Colonic mucosa (tissue), 4 donors: ENCODE data around the gene KRT13. TPM values are rescaled to one million over a fixed set of nuclear protein-coding genes. Genes with fewer than 3 reads are reported as not detected.

Experiments used
- DNase-seq: peaks from one replicate; pipeline ENCODE4 v3.0.0-alpha.2; 2020
- H3K27ac ChIP-seq: fragments of 200-600 bp; one replicate; pipeline ENCODE4 v1.8.0; 2021
- H3K27me3 ChIP-seq: fragments of 200-600 bp; one replicate; pipeline ENCODE4 v1.8.0; 2021
- H3K36me3 ChIP-seq: fragments of 200-600 bp; one replicate; pipeline ENCODE4 v1.8.0; 2021
- H3K4me1 ChIP-seq: fragments of 200-600 bp; one replicate; pipeline ENCODE4 v1.8.0; 2021; ENCODE audit warnings: mild to moderate bottlenecking
- H3K4me3 ChIP-seq: fragments of 200-600 bp; one replicate; pipeline ENCODE4 v1.8.0; 2021
- H3K9ac ChIP-seq, 2 donors: one replicate each; pipeline ENCODE4 v1.7.0; 2013; ENCODE audit warnings: control low read depth in 2 of 2, low read depth in 2 of 2, low read length in 2 of 2
- H3K9me3 ChIP-seq: fragments of 200-600 bp; one replicate; pipeline ENCODE4 v1.8.0; 2021
- intact Hi-C: fragments of 100-400 bp; cut with DNase I; formaldehyde crosslinking; loops from one replicate; pipeline ENCODE4 v1.14.1; 2022
- total RNA-seq, 2 donors: library from RNA; stranded (reverse); fragmentation: NEBNext Ultra II Directional in 1 of 2; extraction: Animal tissue kit (Norgen Biotek cat#: 25700) in 1 of 2; gene quantifications; one replicate each; pipeline ENCODE4 v1.2.1, GENCODE V29; 2021
- TF ChIP-seq, protein P1 (sequence below): fragments of 200-600 bp; IDR thresholded peaks from one replicate; pipeline ENCODE4 v1.8.0; 2022; ENCODE audit warnings: antibody characterized with exemption, mild to moderate bottlenecking
- donor health status: healthy.
- donor health status: DM: no; HTN: no; CAD: no.
- donor health status: DM: no; HTN: no; CAD: no.

Gene KRT13
- total RNA-seq, 2 donors from 2014 or later: 0.25 TPM; not detected in 1

DNA sequence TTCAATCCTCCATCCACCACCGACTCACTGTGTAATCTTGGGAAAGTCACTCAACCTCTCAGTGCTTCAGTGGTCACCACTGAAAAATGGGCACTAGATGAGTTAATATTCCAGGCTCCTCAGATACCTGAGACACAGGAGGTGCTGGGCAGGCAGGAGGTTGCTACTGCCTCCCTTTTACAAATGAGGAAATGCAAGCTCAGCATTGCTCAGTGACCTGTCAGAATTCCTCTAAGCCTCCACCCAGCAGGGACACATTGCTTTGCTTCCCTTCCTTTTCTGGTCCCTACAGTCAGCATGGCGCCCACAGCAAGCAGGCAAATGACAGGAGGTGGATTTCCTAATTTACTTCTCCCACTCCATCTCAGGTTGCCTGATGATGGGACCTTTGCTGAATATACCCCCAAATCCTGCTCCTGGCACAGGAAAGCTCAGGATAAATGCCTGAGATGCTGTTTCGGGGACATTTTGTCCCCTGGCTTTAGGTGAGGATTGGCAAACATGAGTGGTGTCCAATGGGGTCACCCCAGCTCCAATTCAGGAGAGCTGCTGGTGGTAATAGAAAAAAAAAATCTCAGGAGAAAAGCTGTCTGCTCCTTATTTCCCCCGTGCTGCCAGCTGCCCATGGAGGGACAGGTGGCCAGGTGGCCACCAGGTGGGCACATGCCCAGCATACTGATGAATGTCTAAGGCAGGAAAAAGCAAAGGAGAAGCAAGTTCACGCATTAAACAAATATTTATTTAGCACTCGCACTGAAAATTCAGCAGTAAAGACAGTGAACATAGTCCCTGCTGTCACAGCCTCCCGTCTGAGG lies 5.0 kb upstream of the KRT13 start:
- Histone ChIP-seq H3K9ac (peak overlapping the region in 1 of 2 donors; percentile 66), H3K27me3 (no peaks in the 10 kb centered on the region), H3K36me3 (no peaks in the 10 kb centered on the region), H3K4me1 (no peaks in the 10 kb centered on the region), H3K4me3 (no peak overlapping the region), H3K27ac (peak overlapping the region; percentile 46), H3K9me3 (no peaks in the 10 kb centered on the region)
- DNase-seq: no peak
- intact Hi-C loops: no loop called here
- TF ChIP-seq, protein P1, sequence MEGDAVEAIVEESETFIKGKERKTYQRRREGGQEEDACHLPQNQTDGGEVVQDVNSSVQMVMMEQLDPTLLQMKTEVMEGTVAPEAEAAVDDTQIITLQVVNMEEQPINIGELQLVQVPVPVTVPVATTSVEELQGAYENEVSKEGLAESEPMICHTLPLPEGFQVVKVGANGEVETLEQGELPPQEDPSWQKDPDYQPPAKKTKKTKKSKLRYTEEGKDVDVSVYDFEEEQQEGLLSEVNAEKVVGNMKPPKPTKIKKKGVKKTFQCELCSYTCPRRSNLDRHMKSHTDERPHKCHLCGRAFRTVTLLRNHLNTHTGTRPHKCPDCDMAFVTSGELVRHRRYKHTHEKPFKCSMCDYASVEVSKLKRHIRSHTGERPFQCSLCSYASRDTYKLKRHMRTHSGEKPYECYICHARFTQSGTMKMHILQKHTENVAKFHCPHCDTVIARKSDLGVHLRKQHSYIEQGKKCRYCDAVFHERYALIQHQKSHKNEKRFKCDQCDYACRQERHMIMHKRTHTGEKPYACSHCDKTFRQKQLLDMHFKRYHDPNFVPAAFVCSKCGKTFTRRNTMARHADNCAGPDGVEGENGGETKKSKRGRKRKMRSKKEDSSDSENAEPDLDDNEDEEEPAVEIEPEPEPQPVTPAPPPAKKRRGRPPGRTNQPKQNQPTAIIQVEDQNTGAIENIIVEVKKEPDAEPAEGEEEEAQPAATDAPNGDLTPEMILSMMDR: no peak

DNA sequence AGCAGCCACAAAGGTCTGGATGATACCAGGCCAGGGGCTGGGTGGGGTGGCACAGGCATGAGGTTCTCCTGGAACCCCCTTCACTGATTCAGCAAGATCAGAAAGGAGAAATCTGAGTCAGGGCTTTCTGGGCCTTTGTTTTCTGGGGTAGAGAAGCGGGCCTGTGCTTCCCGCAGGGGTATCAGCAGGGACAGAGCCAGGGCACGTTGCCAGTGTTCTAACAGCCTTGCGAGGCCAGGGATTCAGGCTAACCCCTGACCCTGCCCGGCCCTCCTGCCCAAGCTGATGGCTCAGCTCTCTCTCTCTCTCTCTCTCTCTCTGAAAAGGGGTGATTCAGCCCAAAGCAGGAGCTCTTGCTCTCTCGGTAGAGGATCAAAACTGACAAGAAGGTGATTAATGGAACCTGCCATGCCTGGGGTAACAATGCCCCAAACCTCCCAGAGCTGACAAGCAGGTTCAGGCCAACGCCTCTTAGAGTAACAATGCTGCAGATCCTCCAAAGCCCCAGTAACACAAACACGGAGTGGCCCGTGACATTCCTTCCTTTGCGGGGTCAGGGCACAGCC lies 2.0 kb upstream of the KRT13 start:
- H3K4me1 ChIP-seq: no peaks in the 10 kb centered on the region
- TF ChIP-seq, protein P1: no peak
- no peaks in the 10 kb centered on the region for H3K9me3 ChIP-seq
- no peaks in the 10 kb centered on the region for H3K36me3 ChIP-seq
- no peak overlapping the region for H3K4me3 ChIP-seq
- no peaks in the 10 kb centered on the region for H3K27me3 ChIP-seq
- no peak for DNase-seq
- no peak overlapping the region for H3K9ac ChIP-seq
- intact Hi-C loops: no loop called here
- H3K27ac ChIP-seq: no peak overlapping the region

DNA sequence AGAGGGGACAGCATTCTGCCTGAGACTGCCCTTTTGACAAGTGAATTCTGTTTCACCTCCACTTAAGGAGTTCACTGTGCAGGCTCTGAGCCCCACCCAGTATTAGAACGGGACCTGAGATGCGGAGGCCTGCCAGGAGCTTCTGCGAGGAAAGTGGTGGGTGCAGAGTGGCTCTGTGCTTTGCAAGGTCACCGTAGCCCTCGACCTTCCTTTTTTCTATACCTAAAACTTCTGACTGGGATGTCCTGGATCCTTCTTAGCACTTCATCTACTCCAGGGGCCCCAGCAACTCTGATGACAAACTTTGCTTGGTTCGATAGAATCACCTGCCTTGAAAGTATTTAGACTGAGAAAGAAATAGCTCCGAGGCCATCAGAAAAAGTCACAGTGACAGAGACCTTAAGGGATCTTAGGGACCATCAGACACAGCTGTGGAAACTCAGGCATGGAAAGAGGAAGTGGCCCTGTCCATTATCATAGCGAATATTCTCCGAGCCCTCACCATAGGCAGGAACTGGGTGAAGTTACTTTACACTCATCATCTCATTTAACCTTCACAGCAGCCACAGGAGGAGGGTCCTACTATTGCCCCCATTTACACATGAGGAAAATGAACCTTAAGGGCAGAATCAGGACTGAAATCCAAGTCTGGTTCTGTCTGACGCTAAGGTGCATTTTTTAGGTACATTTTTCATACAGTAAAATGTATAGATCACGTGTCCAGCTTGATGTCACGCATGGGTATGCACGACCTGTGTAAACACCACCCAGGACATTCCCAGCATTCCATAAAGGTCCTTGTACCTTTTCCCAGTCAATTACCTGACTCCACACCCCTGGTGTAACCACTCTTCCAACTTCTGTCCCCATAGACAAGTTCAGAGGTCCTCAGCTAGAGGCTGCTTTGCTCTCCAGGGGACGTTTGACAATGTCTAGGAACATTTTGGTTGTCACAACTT lies 676 bp upstream of the KRT13 start:
- DNase-seq: no peak
- intact Hi-C loops: no loop called here
- TF ChIP-seq, protein P1: no peak
- Histone ChIP-seq H3K9me3 (no peaks in the 10 kb centered on the region), H3K36me3 (no peaks in the 10 kb centered on the region), H3K4me3 (no peak overlapping the region), H3K9ac (no peak overlapping the region), H3K4me1 (no peaks in the 10 kb centered on the region), H3K27ac (no peak overlapping the region), H3K27me3 (no peaks in the 10 kb centered on the region)

DNA sequence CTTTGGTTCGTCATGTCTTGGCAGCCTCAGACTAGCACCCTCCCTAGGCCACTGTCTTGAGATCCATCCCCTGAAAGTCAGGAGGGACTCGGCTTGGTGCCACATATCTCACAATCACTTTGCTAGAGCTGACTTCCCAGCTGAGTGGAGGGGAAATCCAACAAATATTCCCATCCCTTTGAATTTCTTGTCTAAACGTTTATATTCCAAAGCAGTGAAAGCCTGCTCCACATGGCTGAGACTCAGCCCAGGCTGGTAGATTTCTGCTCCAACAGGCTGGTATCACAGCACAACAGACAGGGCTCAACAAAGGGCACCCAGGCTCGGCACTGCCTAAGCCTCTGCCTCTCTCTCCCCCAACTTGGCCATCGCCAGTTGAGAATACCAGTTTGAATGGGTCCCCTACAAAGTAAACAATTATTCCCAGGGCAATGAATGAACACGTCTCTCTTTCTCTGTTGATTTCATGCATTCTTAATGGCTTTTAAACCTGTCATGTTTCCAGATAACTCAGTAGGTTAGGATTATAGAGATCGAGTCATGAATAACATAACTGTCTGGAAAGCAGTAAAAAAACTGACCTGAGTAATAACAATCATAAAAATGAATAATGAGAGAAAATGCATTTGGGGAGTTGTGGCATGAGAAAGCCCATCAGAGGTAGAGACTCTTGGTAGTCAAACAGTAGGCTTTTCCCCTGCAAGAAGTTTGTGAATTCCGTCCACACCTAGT lies 1.0 kb downstream of the KRT13 start:
- no peak overlapping the region for H3K27ac ChIP-seq
- DNase-seq: no peak

More for the DNA sequence above, 1.0 kb downstream of the KRT13 start:
- Histone ChIP-seq H3K4me3 (no peak overlapping the region), H3K36me3 (no peaks in the 10 kb centered on the region), H3K9ac (no peak overlapping the region), H3K4me1 (no peaks in the 10 kb centered on the region), H3K27me3 (no peaks in the 10 kb centered on the region), H3K9me3 (no peaks in the 10 kb centered on the region)
- TF ChIP-seq, protein P1: no peak
- intact Hi-C loops: no loop called here
